SK-N-SH treated with all-trans-retinoic acid at 6 μM for 48 hours (cell line): ENCODE measurements around the gene ITIH5.

ENCODE experiments used
- ATAC-seq: fragments of 200-7000 bp; cut with Tn5 transposase; 3 replicates; pipeline ENCODE4 v1.9.1; 2020; ENCODE audit warnings: mild to moderate bottlenecking, moderate library complexity
- BACH2 ChIP-seq: fragments of 250-450 bp; sonication (Bioruptor Pico); IDR thresholded peaks from 2 replicates; pipeline ENCODE4 v1.9.0; 2021; ENCODE audit warnings: mild to moderate bottlenecking, borderline replicate concordance
- CREB5 ChIP-seq: fragments of 250-450 bp; sonication (Bioruptor Pico); IDR thresholded peaks from 2 replicates; pipeline ENCODE4 v1.5.1; 2020; ENCODE audit warnings: low read depth, mild to moderate bottlenecking, moderate library complexity
- CSDC2 ChIP-seq: fragments of 250-450 bp; sonication (Bioruptor Pico); IDR thresholded peaks from 2 replicates; pipeline ENCODE4 v1.5.0; 2020; ENCODE audit warnings: mild to moderate bottlenecking, moderate library complexity
- CSRNP3 ChIP-seq: fragments of 250-450 bp; sonication (Bioruptor Pico); IDR thresholded peaks from 2 replicates; pipeline ENCODE4 v1.5.1; 2021; ENCODE audit warnings: mild to moderate bottlenecking, moderate library complexity
- GLIS3 ChIP-seq: fragments of 250-450 bp; sonication (Bioruptor Pico); IDR thresholded peaks from 2 replicates; pipeline ENCODE4 v1.5.0; 2020; ENCODE audit warnings: mild to moderate bottlenecking, moderate library complexity
- ISL1 ChIP-seq: fragments of 250-450 bp; sonication (Bioruptor Pico); IDR thresholded peaks from 2 replicates; pipeline ENCODE4 v2.1.2; 2022; ENCODE audit warnings: mild to moderate bottlenecking, moderate library complexity
- OSR1 ChIP-seq: fragments of 250-450 bp; sonication (Bioruptor Pico); IDR thresholded peaks from 2 replicates; pipeline ENCODE4 v1.8.0; 2022; ENCODE audit warnings: moderate library complexity, mild to moderate bottlenecking, inconsistent platforms
- POU6F1 ChIP-seq: fragments of 250-450 bp; sonication (Bioruptor Pico); IDR thresholded peaks from 2 replicates; pipeline ENCODE4 v1.8.0; 2021; ENCODE audit warnings: low read depth, mild to moderate bottlenecking, moderate library complexity, borderline replicate concordance
- RARB ChIP-seq: fragments of 250-450 bp; sonication (Bioruptor Pico); IDR thresholded peaks from 2 replicates; pipeline ENCODE4 v1.8.0; 2021; ENCODE audit warnings: mild to moderate bottlenecking, moderate library complexity
- SNAI2 ChIP-seq: fragments of 250-450 bp; sonication (Bioruptor Pico); IDR thresholded peaks from 2 replicates; pipeline ENCODE4 v1.5.0; 2020; ENCODE audit warnings: mild to moderate bottlenecking, moderate library complexity
- TCF4 ChIP-seq: fragments of 250-450 bp; sonication (Bioruptor Pico); IDR thresholded peaks from 2 replicates; pipeline ENCODE4 v1.8.0; 2021; ENCODE audit warnings: mild to moderate bottlenecking, moderate library complexity, borderline replicate concordance
- TOX ChIP-seq: fragments of 250-450 bp; sonication (Bioruptor Pico); IDR thresholded peaks from 2 replicates; pipeline ENCODE4 v1.8.0; 2021; ENCODE audit warnings: mild to moderate bottlenecking, moderate library complexity, borderline replicate concordance
- TSHZ2 ChIP-seq: fragments of 250-450 bp; sonication (Bioruptor Pico); IDR thresholded peaks from 2 replicates; pipeline ENCODE4 v1.5.0; 2020; ENCODE audit warnings: mild to moderate bottlenecking, moderate library complexity
- ZC3H10 ChIP-seq: fragments of 250-450 bp; sonication (Bioruptor Pico); IDR thresholded peaks from 2 replicates; pipeline ENCODE4 v1.5.1; 2021; ENCODE audit warnings: mild to moderate bottlenecking, moderate library complexity
- ZFP3 ChIP-seq: fragments of 250-450 bp; sonication (Bioruptor Pico); IDR thresholded peaks from 2 replicates; pipeline ENCODE4 v1.5.0; 2020; ENCODE audit warnings: mild to moderate bottlenecking, moderate library complexity
- ZFP30 ChIP-seq: fragments of 450-650 bp; formaldehyde crosslinking; IDR thresholded peaks from 2 replicates; pipeline ENCODE4 v1.5.0; 2022; ENCODE audit warnings: mild to moderate bottlenecking, moderate library complexity
- ZNF70 ChIP-seq: fragments of 450-650 bp; formaldehyde crosslinking; IDR thresholded peaks from 2 replicates; pipeline ENCODE4 v1.5.0; 2020; ENCODE audit warnings: mild to moderate bottlenecking, moderate library complexity
- ZNF8 ChIP-seq: fragments of 450-650 bp; formaldehyde crosslinking; IDR thresholded peaks from 2 replicates; pipeline ENCODE4 v1.5.0; 2020; ENCODE audit warnings: mild to moderate bottlenecking, moderate library complexity
- TF ChIP-seq, protein P1 (sequence below): fragments of 250-450 bp; sonication (Bioruptor Pico); IDR thresholded peaks from 2 replicates; pipeline ENCODE4 v1.8.0; 2020; ENCODE audit warnings: mild to moderate bottlenecking, moderate library complexity, borderline replicate concordance

Gene ITIH5

GRCh38 chr10:7587168-7587864 is 79.5 kb downstream of the ITIH5 start:
- no peak for ATAC-seq

GRCh38 chr10:7585228-7585627 is 81.5 kb downstream of the ITIH5 start:
- TF ChIP-seq CSRNP3 = no peak
- no peak for TF ChIP-seq ZFP30 (CRISPR knock-in tag)
- TF ChIP-seq, protein P1, sequence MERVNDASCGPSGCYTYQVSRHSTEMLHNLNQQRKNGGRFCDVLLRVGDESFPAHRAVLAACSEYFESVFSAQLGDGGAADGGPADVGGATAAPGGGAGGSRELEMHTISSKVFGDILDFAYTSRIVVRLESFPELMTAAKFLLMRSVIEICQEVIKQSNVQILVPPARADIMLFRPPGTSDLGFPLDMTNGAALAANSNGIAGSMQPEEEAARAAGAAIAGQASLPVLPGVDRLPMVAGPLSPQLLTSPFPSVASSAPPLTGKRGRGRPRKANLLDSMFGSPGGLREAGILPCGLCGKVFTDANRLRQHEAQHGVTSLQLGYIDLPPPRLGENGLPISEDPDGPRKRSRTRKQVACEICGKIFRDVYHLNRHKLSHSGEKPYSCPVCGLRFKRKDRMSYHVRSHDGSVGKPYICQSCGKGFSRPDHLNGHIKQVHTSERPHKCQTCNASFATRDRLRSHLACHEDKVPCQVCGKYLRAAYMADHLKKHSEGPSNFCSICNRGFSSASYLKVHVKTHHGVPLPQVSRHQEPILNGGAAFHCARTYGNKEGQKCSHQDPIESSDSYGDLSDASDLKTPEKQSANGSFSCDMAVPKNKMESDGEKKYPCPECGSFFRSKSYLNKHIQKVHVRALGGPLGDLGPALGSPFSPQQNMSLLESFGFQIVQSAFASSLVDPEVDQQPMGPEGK = no peak
- no peak for TF ChIP-seq POU6F1 (CRISPR knock-in tag)
- no peak for TF ChIP-seq TSHZ2 (CRISPR knock-in tag)
- no peak for TF ChIP-seq TOX
- no peak for TF ChIP-seq OSR1
- TF ChIP-seq ZNF70 (CRISPR knock-in tag) = no peak
- no peak for TF ChIP-seq TCF4
- no peak for TF ChIP-seq ISL1
- no peak for TF ChIP-seq SNAI2 (CRISPR knock-in tag)
- TF ChIP-seq CSDC2 (CRISPR knock-in tag) = no peak
- no peak for TF ChIP-seq BACH2
- no peak for TF ChIP-seq RARB (CRISPR knock-in tag)
- no peak for TF ChIP-seq ZNF8 (CRISPR knock-in tag)
- no peak for TF ChIP-seq CREB5
- no peak for TF ChIP-seq ZC3H10 (CRISPR knock-in tag)
- TF ChIP-seq GLIS3 (CRISPR knock-in tag) = no peak
- ATAC-seq = no peak

More at GRCh38 chr10:7587168-7587864, 79.5 kb downstream of the ITIH5 start:
- TF ChIP-seq SNAI2 (CRISPR knock-in tag) = no peak

DNA sequence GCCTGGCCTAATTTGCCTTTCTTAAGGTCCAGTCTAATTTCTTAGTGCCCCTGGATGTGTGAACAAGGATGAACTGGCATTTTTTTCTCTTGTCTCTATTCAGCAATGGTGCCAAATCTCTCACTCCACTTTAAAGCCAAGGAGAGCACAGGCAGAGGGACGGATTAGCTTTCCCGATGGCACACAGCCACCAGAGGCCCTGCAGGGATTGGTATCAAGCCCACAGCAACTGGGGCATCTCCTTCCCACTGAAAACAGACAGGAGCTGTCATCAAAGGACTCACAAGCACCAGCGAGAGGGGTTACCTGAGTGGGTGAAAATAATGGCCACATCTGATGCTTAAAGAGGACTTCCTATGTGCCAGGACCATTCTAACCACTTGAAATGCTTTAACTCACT is 83.1 kb downstream of the ITIH5 start:
- no peak for ATAC-seq
- TF ChIP-seq TSHZ2 (CRISPR knock-in tag) (no peak), CSDC2 (CRISPR knock-in tag) (no peak), ZFP3 (no peak), TOX (no peak), GLIS3 (CRISPR knock-in tag) (no peak), ZC3H10 (CRISPR knock-in tag) (no peak), TCF4 (no peak), ZFP30 (CRISPR knock-in tag) (no peak)
